GM18498 (cell line): ENCODE results near the gene ALDH3A1.

Experiments
- ATAC-seq: cut with Tn5 transposase; IDR thresholded peaks from one replicate; pipeline ENCODE4 v1.9.1; 2021; ENCODE audit warnings: mild to moderate bottlenecking, moderate library complexity; ENCODE audit not compliant: unreplicated experiment

The ALDH3A1 gene

DNA sequence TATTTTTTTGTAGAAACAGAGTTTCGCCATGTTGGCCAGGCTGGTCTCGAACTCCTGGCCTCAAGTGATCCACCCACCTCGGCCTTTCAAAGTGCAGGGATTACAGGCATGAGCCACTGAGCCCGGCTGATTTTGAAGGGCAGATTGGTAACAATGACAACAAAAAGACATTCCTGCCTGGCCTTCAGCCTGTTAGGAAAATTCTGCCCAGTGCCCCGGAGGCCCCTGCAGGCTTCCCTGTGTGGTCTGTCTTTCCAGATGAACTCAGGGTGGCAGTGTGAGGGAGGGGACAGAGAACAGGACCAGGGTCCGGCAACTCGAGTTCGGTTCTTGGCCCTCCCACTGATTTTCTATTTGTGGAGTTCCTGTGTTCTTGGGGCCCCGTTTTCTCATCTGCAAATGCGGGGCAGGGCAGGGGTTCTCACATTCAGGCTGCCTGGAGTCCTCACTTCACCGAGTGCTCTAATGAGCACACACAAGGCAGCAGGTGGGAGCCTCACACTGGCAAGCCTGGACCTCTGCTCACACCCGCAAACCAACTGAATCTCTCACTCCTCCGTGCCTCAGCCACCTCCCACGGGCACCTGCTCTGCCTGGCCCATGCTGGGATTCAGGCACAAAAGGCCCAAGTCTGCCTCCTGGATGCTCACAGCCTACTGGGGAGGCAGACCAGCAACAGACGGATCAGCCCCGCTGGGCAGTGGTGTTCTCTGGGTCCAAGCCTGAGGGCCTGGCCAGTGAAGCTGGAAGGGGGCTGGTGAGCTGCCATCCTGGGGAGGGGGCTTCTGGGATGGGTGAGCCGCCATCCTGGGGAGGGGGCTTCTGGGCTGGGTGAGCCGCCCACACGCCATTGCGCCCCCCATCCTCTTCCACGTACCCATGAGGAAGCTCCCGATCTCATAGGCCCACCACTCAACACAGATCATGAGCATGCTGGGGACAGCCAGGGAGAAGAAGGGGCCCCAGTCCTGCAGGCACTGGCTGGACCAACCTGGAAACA, 42.0 kb downstream of the ALDH3A1 start:
- no peak for ATAC-seq

DNA sequence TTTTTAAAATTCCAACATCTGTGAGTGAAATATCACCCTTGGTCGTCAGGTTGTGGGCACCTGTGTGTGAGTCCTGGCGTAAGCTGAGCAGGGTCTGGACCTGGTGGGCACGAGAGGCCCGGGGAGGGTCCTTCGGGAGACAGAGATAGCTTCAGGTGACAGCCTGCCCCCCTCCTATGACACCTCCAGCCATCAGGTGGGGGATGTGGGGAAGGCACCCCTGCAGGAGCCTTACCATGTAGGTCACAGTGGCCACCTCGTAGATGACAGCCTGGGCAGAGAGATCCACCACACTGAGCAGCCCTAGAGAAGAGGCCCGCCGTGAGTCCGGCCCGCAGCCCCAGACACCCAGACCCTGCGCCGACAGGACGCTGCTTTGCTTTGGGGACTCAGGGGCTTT, 42.9 kb downstream of the ALDH3A1 start:
- no peak for ATAC-seq

DNA sequence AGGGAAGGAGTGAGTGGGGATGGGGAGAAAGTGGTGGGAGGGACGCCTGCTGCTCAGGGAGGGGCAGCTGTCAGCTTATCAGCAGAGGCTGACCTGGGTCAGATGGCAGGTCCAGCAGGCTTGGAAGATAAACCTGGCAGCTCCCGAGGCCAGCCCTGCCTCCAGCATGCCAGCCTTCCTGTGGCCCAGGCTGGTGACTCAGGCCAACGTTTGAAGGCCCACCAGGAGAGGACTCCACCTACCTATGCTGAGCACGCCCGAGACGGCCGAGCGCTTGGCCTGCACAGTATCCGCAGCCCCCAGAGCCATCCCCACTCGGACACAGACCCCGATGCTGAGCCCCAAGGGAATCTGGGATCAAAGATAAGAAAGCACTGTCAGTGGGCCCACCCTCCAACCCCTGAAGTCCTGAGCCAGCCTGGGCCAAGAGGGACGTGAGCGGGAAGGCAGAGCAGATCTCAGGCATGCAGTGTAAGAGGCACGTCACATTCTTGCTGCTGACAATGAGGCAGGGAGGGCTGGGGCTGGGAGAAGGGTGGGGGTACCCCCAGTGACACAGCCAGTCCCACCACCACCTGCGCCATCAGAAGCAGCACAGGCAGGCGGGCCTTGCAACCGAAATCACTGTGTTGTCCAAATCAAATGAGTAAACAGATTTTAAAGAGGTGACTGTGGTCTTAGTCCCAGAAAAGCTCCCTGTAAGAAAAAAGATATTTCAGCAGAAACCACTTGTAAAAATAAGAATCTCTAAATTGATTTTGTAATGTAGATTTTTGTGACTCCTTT, 44.1 kb downstream of the ALDH3A1 start:
- ATAC-seq: no peak

DNA sequence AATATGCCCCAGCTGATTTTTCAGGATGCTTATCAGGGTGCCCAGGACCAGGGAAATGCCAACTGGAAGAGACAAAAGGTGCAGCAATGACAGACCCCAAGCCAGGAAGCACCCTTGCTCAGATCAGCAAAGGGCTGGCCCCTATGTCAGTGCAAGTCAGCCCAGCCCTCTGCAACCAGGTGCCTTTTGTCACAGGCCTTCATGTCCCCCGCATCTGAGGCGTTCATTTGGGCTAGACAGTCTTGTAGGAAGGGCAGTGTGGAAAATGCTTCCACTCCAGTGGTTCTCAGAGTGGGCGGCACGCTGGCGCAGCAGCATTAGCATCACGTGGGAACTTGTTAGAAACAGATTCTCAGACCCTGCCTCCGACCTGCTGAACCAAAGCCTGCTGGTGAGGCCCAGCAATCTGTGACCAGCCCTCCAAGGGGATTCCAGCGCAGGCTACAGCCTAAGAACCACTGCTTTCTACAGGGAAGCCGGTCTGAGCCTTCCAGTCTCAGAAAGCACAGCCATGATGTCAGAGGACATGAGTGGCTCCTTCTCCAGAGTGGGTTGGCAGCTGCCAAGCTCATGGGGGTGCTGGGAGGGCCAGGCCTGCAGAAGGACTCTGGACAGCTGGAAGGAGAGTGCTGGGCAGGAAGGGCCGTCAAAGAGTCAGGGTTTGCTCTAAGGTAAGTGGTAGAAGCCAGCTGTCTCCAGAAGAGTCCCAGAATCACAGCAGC, 44.8 kb downstream of the ALDH3A1 start:
- no peak for ATAC-seq

DNA sequence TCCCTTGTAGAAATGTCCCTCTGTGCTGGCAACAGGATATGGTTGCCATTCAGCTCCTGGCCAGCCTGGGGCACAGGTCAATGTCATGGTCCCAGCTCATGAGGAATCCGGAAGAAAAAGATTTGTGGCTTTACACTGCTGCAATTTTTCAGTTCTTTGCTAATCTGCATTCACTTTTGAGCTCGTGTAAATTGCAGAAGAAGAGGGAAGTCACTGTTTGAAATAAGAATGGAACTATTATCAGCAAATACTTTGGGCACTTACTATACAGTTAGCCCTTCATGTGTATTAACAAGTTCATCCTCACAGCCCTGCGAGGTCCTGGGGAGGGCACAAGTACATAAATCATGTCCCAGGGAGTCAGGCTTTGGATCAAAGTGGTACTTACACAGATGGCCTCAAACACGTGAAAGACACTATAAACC, 45.9 kb downstream of the ALDH3A1 start:
- ATAC-seq: no peak
